Peyer's patch (tissue), 4 donors: ENCODE results near the gene MYT1. TPM values are rescaled to one million over a fixed set of nuclear protein-coding genes. Genes with fewer than 3 reads are reported as not detected.
"Not testable (repeated sequence)": the region's sequence is repeated elsewhere in the genome, so short reads cannot be mapped to it uniquely, and the experiment has no call there.

Experiments
- DNase-seq, 3 donors: peaks; one replicate each; pipeline ENCODE4 v3.0.0-alpha.2; 2017 to 2019
- H3K27ac ChIP-seq, 4 donors: fragments of 200-600 bp; sonication (generic); one replicate each; pipeline ENCODE4 v1.5.1; 2016 to 2019
- H3K27me3 ChIP-seq, 2 donors: fragments of 200-600 bp; sonication (generic); one replicate each; pipeline ENCODE4 v1.5.1; 2019
- H3K36me3 ChIP-seq, 3 donors: fragments of 200-600 bp; sonication (generic); one replicate each; pipeline ENCODE4 v1.5.1; 2016 to 2019
- H3K4me1 ChIP-seq, 4 donors: fragments of 200-600 bp; sonication (generic); one replicate each; pipeline ENCODE4 v1.5.1; 2016 to 2019
- H3K4me3 ChIP-seq, 4 donors: fragments of 200-600 bp; sonication (generic); 1 replicate in 3 of 4; 2 replicates in 1 of 4; pipeline ENCODE4 v1.5.1; 2016 to 2019; ENCODE audit warnings: mild to moderate bottlenecking in 1 of 4
- H3K9me3 ChIP-seq, 4 donors: fragments of 200-600 bp; sonication (generic); one replicate each; pipeline ENCODE4 v1.5.1; 2016 to 2019; ENCODE audit warnings: mild to moderate bottlenecking in 1 of 4
- POLR2A ChIP-seq, 2 donors: fragments of 450-650 bp; IDR thresholded peaks; one replicate each; pipeline ENCODE4 v1.5.1; 2017; ENCODE audit warnings: antibody characterized with exemption in 2 of 2, mild to moderate bottlenecking in 2 of 2, moderate library complexity in 2 of 2
- total RNA-seq, 4 donors: library from RNA; depleted of rRNA; stranded (reverse); fragments of >200 nt; gene quantifications; one replicate each; pipeline ENCODE4 v1.1.0, GENCODE V29; 2016
- TF ChIP-seq, protein P1 (sequence below), 6 experiments: fragments of 450-650 bp in 4 of 6; fragments of 200-600 bp in 2 of 6; sonication (generic) in 1 of 6; IDR thresholded peaks; one replicate each; pipeline ENCODE4 v1.5.1; 2017 to 2019; ENCODE audit warnings: antibody characterized with exemption in 6 of 6, mild to moderate bottlenecking in 3 of 6, moderate library complexity in 1 of 6

The MYT1 gene
- total RNA-seq, 4 donors from 2014 or later = 0.18 to 0.83 TPM; not detected in 2

DNA sequence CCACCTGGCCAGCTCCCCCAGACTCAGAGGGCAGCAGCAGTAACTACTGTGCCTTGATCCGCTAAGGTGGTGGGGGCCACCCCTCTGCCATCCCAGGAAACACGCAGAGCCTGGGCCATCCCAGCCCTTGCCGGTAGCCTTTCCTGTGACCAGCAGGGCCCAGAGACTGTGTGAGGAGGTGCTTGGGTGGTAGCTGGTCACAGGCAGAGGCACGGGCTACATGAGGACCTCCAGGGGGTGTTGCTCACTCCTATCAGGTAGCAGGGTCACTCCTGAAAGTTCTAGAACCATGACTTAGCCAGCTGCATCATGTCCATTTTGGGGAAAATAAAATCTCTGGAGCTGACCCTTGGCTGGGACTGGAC, 114.0 kb downstream of the MYT1 start:
- H3K27me3 ChIP-seq = no peaks in the 10 kb centered on the region
- H3K4me1 ChIP-seq = no peaks in the 10 kb centered on the region
- TF ChIP-seq, protein P1, sequence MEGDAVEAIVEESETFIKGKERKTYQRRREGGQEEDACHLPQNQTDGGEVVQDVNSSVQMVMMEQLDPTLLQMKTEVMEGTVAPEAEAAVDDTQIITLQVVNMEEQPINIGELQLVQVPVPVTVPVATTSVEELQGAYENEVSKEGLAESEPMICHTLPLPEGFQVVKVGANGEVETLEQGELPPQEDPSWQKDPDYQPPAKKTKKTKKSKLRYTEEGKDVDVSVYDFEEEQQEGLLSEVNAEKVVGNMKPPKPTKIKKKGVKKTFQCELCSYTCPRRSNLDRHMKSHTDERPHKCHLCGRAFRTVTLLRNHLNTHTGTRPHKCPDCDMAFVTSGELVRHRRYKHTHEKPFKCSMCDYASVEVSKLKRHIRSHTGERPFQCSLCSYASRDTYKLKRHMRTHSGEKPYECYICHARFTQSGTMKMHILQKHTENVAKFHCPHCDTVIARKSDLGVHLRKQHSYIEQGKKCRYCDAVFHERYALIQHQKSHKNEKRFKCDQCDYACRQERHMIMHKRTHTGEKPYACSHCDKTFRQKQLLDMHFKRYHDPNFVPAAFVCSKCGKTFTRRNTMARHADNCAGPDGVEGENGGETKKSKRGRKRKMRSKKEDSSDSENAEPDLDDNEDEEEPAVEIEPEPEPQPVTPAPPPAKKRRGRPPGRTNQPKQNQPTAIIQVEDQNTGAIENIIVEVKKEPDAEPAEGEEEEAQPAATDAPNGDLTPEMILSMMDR (IDR thresholded peaks at IDR 0.05) = no peak
- no peak for TF ChIP-seq POLR2A (IDR thresholded peaks at IDR 0.05)
- DNase-seq = no peak
- H3K4me3 ChIP-seq = no peak overlapping the region
- no peak overlapping the region for H3K27ac ChIP-seq
- H3K36me3 ChIP-seq = peaks cover 0 to 7% (median 0%) of the 10 kb centered on the region in 3 donors
- H3K9me3 ChIP-seq = no peaks in the 10 kb centered on the region

DNA sequence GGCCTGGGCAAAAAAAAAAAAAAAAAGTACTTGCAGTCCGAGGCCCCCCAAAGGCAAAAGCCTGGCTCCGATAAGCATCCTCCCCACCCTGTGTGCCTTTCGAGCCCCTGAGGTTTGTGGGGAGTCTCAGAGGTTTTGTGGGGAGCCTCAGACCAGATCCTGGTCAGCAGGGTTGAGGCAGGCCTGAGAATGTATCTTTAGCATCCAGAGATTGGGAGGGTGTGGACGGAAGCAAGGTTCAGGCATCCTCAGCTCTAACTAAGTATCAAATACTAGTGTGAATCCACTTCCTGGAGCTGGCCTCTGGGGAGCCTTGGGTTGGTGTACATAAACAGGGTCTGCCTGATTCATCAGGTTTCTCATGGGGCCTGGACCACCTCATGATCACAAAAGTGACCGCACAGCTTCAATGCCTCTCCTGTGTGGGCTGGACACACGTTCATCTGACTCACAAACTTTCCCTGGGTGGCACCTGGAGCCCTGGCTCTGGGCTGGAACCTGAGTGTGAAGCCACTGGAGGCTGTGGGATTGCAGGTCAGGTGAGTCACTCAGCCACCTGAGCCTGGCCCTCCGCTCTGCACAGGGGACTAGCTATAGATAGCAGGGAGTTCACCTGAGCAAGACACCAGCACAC, 115.7 kb downstream of the MYT1 start:
- H3K36me3 ChIP-seq = no peaks in the 10 kb centered on the region
- H3K27ac ChIP-seq = no peak overlapping the region
- no peak for DNase-seq
- no peak overlapping the region for H3K4me3 ChIP-seq
- no peaks in the 10 kb centered on the region for H3K27me3 ChIP-seq
- TF ChIP-seq POLR2A (IDR thresholded peaks at IDR 0.05) = no peak
- TF ChIP-seq, protein P1 (IDR thresholded peaks at IDR 0.05) = no peak
- no peaks in the 10 kb centered on the region for H3K4me1 ChIP-seq
- H3K9me3 ChIP-seq = no peaks in the 10 kb centered on the region

GRCh38 chr20:64280460-64280843, 116.2 kb downstream of the MYT1 start:
- no peaks in the 10 kb centered on the region for H3K9me3 ChIP-seq
- no peaks in the 10 kb centered on the region for H3K4me1 ChIP-seq
- no peak overlapping the region for H3K27ac ChIP-seq
- no peaks in the 10 kb centered on the region for H3K27me3 ChIP-seq
- H3K36me3 ChIP-seq = no peaks in the 10 kb centered on the region
- H3K4me3 ChIP-seq = no peak overlapping the region
- DNase-seq = no peak
- TF ChIP-seq POLR2A (IDR thresholded peaks at IDR 0.05) = no peak
- TF ChIP-seq, protein P1 (IDR thresholded peaks at IDR 0.05) = no peak

DNA sequence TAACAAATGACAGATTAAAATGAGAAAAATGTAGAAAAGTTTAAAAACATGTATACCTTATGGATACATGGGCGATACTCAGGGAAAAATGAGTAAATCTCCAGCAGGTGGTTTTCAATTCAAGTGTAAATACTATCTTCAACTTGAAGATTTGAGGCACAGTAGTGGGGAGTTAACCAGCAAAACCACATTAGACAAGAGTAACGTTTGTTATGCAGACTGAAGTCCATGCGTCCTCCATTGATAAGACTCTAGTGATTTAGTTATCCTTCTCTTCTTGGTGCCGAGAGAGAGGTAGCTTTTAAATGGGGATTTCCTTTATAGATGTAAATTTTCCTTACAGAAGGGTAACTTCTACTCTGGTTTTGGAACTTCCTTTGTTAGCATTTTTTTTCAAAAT, 119.4 kb downstream of the MYT1 start:
- no peaks in the 10 kb centered on the region for H3K27me3 ChIP-seq
- H3K36me3 ChIP-seq = no peaks in the 10 kb centered on the region
- H3K4me3 ChIP-seq = no peak overlapping the region
- no peak overlapping the region for H3K27ac ChIP-seq
- no peak for TF ChIP-seq POLR2A (IDR thresholded peaks at IDR 0.05)
- TF ChIP-seq, protein P1 (IDR thresholded peaks at IDR 0.05) = no peak
- no peaks in the 10 kb centered on the region for H3K4me1 ChIP-seq
- H3K9me3 ChIP-seq = peaks cover 0 to 8% (median 2%) of the 10 kb centered on the region in 4 donors
- DNase-seq = no peak

GRCh38 chr20:64285579-64286446, 121.6 kb downstream of the MYT1 start:
- not testable (repeated sequence) for H3K27ac ChIP-seq, H3K4me1 ChIP-seq, H3K27me3 ChIP-seq, H3K36me3 ChIP-seq, H3K9me3 ChIP-seq, H3K4me3 ChIP-seq
- TF ChIP-seq, protein P1 (IDR thresholded peaks at IDR 0.05) = peak; percentile 9 to 81 (median 55)
- DNase-seq = peak in 2 of 3 donors; percentile 38 to 70

DNA sequence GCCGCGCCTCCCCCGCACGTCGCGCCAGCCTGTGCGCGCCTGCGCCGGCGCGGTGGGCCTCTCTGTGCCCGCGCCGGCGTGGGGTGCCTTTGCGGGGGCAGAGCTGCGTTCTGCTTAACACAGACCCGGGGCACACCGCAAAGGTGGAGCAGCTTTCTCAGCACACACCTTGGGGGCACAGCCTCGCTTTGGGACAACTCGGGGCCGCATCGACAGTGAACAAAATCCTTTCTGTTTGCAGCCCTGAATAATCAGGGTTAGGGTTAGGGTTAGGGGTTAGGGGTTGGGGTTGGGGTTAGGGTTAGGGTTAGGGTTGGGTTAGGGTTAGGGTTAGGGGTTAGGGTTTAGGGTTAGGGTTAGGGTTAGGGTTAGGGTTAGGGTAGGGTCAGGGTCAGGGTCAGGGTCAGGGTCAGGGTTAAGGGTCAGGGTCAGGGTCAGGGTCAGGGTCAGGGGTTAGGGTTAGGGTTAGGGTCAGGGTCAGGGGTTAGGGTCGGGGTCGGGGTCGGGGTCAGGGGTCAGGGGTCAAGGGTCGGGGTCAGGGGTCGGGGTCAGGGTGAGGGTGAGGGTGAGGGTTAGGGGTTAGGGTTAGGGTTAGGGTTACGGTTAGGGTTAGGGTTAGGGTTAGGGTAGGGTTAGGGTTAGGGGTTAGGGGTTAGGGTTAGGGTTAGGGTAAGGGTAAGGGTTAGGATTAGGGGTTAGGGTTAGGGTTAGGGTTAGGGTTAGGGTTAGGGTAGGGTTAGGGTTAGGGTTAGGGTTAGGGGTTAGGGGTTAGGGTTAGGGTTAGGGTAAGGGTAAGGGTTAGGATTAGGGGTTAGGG, 122.4 kb downstream of the MYT1 start:
- DNase-seq, H3K27me3 ChIP-seq, H3K4me1 ChIP-seq, H3K36me3 ChIP-seq, H3K9me3 ChIP-seq, H3K27ac ChIP-seq, H3K4me3 ChIP-seq: not testable (repeated sequence)

DNA sequence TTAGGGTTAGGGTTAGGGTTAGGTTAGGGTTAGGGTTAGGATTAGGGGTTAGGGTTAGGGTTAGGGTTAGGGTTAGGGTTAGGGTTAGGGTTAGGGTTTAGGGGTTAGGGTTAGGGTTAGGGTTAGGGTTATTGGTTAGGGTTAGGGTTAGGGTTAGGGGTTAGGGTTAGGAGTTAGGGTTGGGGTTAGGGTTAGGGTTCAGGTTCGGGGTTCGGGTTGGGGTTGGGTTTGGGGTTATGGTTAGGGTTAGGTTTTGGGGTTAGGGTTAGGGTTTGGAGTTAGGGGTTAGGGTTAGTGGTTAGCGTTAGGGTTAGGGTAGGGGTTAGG, 123.0 kb downstream of the MYT1 start:
- H3K4me1 ChIP-seq, H3K27me3 ChIP-seq, H3K36me3 ChIP-seq, H3K27ac ChIP-seq, H3K4me3 ChIP-seq, DNase-seq, H3K9me3 ChIP-seq: not testable (repeated sequence)
